ENCODE data around the gene FCRL3. TPM values are rescaled to one million over a fixed set of nuclear protein-coding genes. Genes with fewer than 3 reads are reported as not detected.

FCRL3 gene
- total and polyA plus RNA-seq, 2 of the 13 experiments (the other 11 are each of a cell fraction or from before 2014, with no cell fraction given): not detected

DNA sequence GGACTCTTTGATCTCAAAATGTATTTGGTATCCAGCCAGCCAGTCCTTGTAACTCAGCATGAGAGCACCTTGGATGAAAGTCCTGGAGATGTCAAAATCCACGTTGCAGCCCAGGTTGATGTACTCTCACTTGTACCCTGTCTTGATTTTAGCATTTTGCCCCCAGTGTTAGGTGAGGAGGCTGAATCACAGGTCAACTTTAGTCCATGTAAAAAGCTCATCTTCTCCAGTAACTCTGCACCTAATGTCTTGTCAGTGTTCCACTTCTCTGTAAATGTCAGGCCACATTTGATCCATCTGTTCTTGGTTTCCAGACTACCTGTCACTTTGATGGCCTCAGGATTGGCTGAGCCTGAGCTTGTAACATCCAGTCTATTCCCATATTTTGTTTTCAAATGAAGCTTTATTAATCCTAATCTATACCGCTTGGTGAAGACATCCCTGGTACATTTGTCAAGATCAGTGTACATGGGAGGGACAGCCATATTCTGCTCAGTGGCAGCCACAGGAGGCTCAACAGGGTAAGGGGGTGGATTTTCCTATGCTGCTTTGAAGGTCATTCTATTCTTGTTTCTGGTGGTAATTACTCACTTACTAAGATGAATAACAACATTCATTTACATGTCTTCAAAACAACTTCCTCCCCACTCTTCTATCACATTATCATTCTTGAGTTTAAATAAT lies 24.1 kb upstream of the FCRL3 start (continued):
- TF ChIP-seq, protein P1, sequence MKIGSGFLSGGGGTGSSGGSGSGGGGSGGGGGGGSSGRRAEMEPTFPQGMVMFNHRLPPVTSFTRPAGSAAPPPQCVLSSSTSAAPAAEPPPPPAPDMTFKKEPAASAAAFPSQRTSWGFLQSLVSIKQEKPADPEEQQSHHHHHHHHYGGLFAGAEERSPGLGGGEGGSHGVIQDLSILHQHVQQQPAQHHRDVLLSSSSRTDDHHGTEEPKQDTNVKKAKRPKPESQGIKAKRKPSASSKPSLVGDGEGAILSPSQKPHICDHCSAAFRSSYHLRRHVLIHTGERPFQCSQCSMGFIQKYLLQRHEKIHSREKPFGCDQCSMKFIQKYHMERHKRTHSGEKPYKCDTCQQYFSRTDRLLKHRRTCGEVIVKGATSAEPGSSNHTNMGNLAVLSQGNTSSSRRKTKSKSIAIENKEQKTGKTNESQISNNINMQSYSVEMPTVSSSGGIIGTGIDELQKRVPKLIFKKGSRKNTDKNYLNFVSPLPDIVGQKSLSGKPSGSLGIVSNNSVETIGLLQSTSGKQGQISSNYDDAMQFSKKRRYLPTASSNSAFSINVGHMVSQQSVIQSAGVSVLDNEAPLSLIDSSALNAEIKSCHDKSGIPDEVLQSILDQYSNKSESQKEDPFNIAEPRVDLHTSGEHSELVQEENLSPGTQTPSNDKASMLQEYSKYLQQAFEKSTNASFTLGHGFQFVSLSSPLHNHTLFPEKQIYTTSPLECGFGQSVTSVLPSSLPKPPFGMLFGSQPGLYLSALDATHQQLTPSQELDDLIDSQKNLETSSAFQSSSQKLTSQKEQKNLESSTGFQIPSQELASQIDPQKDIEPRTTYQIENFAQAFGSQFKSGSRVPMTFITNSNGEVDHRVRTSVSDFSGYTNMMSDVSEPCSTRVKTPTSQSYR (CRISPR knock-in tag; IDR thresholded peaks at IDR 0.05; ENCODE audit: borderline replicate concordance): no peak
- TF ChIP-seq, protein P2, sequence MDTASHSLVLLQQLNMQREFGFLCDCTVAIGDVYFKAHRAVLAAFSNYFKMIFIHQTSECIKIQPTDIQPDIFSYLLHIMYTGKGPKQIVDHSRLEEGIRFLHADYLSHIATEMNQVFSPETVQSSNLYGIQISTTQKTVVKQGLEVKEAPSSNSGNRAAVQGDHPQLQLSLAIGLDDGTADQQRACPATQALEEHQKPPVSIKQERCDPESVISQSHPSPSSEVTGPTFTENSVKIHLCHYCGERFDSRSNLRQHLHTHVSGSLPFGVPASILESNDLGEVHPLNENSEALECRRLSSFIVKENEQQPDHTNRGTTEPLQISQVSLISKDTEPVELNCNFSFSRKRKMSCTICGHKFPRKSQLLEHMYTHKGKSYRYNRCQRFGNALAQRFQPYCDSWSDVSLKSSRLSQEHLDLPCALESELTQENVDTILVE (CRISPR knock-in tag; IDR thresholded peaks at IDR 0.05): no peak

DNA sequence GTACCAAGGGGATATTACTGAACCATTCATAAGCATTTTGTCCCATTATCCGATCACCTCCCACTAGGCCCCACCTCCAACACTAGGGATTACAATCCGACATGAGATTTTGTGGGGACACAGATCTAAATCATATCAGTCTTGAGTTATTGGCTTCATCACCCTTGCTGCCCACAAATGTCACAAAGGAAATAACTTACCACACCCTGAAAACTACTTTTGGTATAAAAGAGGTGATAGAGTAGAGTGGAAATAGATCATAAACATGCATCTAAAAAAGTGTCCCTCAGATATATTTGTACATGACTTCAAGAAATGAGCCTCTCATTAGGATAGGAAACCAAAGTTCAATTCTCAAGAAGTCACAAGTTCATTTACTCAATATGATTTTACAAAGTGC lies 22.6 kb upstream of the FCRL3 start:
- Histone ChIP-seq H3K4me1 (ENCODE audit: insufficient read depth, low read length) (no peaks in the 10 kb centered on the region), H3K27me3 (ENCODE audit: control insufficient read depth in 1 of 2, insufficient read depth in 2 of 2, low read length in 2 of 2) (no peaks in the 10 kb centered on the region; a peak in 1 of 5 replicates), H3K4me3 (replicated peaks in 1 of 3; ENCODE audit: insufficient read depth in 1 of 3, low read depth in 2 of 3, low read length in 3 of 3) (no peak overlapping the region), H2AFZ (ENCODE audit: low read length) (no peak overlapping the region), H3K79me2 (ENCODE audit: insufficient read depth, low read length) (no peaks in the 10 kb centered on the region), H3K4me2 (ENCODE audit: low read depth, low read length) (no peak overlapping the region), H3K27ac (ENCODE audit: extremely low read length, insufficient read depth, low read length) (no peak overlapping the region), H3K9me3 (ENCODE audit: low read length) (peaks cover 22% of the 10 kb centered on the region), H4K20me1 (ENCODE audit: insufficient read depth, low read length) (no peaks in the 10 kb centered on the region), H3K36me3 (replicated peaks in 1 of 2; ENCODE audit: control insufficient read depth in 1 of 2, insufficient read depth in 2 of 2, low read length in 2 of 2) (no peaks in the 10 kb centered on the region), H3K9ac (ENCODE audit: insufficient read depth, low read depth, low read length) (no peak overlapping the region)
- FAIRE-seq: no peak
- no peak for ATAC-seq
- CTCF ChIA-PET (ENCODE audit: low intra/inter-chr PET ratio, low total read pairs): no interaction called here
- DNase-seq (ENCODE audit: low spot score): no peak
- in situ Hi-C loops (cut with HindIII; ENCODE audit: extremely low pct_ligation_motif_present, low pct_unique_long_range_greater_than_20kb) (no loop called here), intact Hi-C loops (cut with micrococcal nuclease; ENCODE audit: unreplicated experiment) (no loop called here)
- TF ChIP-seq RFXANK (CRISPR knock-in tag; IDR thresholded peaks at IDR 0.05) (no peak), SNAPC2 (CRISPR knock-in tag; IDR thresholded peaks at IDR 0.05) (no peak)
- POLR2A ChIA-PET: no interaction called here
- 4% methylated on average over 2 of the region's 2 CpGs for WGBS (ENCODE audit: low lambda C conversion rate)
- BruUV-seq (replicated peaks): no TSS peak

All from HepG2 (cell line).